ENCODE data around the gene NAT9.

The NAT9 gene

DNA sequence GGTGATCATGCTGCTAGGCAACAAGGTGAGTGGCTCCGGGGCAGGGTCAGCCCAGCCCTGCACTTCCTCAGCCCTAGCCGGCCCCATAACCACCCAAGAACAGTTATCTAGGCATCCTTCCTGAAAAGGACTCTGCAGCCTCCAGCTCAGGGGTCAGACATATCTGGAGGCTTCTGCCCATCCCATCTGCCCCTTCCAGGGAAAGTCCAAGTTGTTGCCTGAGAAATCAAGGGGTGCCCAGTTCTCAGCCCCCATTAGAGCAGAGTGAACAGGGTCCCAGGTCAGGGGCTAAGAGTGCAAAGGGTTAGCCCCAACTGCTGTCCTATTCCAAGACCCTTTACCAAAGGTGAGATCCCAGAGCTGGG lies 31.8 kb downstream of the NAT9 start:
- no peak for DNase-seq

DNA sequence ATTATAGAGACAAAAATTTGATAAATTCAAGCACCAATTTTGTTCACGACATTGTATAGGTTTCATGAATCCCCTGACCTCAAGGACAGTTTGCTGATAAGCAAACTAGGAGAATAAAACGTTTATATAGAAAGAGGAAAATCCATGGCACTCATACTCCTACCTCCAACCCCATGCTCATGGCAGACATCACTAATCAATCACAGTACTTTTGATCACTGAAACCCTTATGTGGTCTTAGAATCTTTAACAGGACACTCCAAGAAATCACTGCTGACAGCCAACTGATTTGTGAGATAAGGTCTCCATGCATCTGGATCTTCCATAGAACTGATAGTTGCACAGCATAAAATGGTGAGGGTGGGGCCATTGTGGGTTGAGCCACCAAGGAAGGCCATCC lies 32.4 kb downstream of the NAT9 start:
- no peak for DNase-seq

DNA sequence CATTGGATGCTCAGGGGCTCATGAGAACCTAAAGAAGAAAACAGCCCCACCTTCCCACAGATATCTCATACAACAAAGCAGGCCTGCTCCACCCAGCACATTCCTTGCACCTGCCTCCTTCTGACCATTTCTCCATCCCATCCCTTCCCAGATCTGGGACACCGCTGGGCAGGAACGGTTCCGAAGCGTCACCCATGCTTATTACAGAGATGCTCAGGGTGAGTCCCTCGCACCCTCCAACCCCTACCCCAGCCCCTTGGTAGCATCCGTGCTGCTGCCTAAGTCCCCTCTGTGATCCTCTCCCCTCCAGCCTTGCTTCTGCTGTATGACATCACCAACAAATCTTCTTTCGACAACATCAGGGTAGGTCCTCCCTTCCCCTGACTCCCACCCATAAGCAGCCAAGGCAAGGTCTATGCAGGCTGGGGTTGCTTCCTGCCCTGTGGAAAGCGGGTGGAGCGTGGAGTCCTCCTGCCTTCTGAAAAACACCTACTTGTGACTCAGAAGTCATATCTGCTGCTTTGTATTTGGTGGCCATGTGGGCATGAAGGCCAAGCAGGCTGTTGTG lies 33.1 kb downstream of the NAT9 start:
- no peak for DNase-seq

DNA sequence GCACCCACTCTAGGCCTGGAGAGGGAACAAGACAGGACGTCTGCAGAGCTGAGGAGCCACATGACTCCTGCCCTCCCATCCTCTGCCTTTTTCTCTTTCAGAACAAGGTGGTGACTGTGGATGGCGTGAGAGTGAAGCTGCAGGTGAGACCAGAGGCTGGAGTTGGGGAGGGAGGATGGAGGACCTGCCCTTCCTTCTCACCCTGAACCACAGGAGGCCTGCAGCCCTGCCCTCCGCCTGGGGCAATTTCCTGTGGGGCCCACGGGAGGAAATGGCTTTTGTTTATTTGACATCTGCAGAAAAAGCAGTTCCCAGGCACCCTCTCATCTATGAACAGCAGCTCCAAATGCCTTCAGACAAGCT lies 34.0 kb downstream of the NAT9 start:
- no peak for DNase-seq

DNA sequence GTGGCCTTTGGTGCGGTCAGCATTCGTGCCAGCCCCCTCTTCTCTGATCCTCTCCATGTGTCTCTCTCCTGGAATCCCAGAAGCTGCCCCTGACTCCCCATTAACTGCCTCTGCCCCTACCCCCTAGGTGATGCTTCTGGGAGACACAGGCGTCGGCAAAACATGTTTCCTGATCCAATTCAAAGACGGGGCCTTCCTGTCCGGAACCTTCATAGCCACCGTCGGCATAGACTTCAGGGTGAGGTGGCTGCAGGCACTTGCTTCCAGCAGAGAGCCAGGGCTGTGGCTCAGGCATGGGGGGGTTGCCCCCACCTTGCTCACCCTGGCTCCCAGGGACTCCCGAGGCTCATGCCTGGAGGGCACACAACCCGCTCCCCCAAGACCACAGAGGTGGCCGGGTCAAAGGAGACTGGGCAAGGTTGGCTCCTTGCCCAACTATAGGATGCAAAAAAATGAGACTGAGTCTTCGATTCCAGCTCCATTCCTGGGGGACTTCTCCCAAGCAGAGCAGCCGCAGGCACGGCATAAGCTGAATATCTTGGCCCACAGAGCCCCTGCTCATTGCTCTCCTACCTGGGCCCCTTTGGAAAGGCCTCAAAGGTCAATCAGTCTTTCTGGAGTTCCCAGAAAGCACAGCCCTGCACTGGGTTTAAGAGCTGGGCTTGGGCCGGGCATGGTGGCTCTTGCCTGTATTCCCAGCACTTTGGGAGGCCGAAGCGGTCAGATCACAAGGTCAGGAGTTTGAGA lies 35.3 kb downstream of the NAT9 start:
- no peak for DNase-seq

DNA sequence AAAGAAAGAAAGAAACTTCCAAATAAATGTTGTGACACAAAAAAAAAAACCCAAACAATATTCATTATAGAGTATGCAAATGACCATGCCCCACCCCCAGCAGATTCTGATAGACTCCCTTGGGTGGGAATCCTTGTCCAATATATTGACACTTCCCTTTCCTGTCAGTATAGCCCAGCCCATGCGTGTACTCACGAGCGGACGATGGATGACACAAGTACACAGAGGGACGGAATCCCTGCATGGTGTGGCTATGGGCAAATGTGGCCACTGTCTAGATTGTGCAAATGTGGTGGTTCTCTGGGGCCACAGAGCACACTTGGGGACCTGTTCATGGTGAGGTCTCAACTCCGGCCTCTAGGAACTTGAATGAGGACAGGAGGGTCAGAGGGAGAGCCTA lies 36.0 kb downstream of the NAT9 start:
- DNase-seq = no peak

DNA sequence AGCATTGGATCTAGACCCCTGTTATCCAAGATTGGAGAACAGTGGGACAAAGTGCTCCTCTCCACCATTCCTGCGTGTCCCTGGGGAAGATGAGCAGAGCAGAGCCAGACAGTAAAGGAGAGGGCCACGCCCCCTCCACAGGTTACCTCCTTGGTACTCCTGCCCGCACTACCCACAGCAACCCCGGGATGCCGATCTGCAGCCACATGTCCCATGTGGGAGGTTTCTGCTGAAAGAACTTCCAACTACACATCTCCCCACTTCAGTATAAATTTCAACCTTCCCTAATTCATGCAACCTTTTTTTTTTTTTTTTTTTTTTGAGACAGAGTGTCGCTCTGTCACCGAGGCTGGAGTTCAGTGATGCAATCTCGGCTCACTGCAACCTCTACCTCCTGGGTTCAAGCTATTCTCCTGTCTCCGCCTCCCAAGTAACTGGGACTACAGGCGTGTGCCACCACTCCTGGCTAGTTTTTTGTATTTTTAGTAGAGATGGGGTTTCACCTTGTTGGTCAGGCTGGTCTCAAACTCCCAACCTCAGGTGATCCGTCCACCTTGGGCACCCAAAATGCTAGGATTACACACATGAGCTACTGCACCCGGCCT lies 36.8 kb downstream of the NAT9 start:
- DNase-seq = no peak

DNA sequence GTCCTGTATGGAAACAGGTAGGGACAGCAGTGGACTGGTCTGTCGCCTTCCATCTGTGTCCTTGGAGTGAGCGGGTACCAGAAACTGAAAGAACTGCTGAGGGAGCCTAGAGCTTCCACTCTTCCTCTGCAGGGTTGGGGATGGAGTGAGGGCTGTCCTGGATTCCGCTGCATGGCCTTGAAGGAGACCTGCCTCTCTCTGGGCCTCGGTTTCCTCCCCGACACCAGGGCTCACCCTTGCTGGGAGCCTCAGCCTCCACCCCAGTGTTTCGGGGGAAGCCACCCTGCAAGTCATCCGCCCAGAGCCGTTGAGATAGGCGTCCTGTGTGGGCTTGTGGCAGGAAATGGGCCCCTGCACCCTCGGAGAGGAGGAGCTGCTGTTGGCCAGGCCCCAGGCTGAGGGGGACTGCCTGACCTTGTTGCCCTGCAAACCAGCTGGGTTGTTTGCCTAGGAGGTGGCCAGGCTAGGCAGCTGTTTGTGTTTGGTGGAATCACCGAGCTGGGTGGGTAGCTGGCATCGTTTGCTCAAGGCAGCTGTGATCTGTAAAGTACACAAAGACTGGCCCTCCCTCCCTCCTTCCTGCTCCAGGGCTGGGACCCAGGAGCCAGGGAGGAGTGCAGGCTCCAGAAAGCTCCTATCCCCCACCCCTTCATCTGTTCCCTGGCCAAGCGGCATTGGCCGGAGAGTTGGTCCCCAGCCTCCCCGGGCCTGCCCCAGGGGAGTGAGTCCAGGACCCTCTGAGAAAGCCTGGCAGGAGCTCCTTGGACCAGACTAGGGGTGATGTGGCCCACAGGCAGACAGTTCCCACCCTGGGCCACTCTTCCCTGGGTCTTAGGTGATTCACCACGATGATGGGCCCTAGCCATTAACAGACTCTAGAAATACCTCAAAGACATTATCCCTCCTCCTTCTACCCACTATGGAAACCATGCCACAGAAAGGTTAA lies 37.8 kb downstream of the NAT9 start:
- DNase-seq = no peak

DNA sequence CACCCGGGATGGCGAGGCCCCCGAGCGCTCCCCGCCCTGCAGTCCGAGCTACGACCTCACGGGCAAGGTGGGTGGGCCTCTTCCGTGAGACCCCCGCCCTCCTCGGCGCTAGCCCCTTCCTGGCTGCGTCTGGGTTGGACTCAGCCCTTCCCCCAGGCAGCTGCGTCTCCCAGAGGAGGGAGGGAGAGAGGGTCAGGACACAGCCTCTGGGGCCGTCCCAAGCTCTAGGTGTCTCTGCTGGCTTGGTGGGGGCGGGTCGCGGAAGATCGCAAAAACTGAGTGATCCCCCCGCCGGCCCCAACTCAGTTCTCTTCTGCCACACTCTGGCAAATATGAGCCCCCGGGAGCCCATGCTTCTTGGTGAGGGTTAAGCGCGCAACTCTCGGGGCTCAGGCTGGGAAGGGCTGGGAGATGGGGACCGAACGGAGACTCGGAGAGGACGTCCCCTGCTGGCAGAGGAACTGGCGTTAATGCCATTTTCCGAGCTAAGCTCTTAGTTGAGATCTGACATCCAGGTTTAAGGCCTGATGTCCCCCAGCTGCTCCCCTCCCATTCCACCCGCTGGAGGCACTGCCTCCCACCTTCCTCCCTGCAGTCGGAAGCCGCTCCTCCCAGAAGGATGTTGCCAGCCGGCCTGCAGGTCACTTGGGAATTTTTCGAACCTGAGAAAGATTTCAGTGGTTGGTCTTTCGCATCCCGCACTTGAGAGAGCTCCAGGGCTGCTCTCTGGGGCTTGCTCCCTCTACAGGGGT lies 38.7 kb downstream of the NAT9 start:
- DNase-seq = no peak

DNA sequence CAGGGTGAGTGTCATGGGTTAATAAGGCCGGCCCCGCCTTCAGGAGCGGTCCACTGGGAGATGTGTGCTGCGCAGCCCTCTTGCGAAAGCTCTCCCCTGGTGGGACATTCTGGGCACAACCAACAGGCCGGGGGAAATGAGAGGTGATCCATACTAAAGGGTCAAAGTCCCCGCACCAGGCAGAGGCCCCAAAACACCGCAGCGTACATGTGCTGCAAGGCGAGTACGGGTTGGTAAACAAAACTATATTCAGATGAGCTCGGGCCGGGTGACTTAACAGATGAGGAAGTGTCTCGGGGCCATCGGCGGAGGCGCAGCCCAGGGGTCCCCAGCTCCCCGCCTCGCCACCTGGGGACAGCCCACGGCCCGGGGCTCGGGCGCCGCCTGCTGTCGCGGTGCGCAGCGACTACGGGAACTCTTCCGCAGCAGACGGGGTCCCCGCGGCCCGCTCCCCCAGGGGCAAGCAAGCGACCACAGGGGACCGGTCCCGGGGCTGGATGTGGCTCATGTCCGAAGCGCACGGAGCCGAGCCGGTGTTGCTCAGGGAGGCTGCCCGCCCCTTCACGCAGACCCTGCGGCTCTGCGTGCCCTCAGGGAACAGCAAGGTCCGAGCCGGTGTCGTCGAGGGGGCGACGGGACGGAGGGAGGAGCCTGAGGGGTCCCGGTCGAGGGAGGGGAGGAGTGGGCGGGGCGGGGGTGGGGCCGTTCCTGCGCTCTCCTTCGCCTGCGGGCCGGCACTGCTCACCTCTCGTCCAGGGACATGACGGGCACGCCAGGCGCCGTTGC lies 39.4 kb downstream of the NAT9 start, which contains the start of gene RAB37:
Gene RAB37, plus strand, starts transcription at position 744 of the 786 bp plus-strand sequence. Its CDS starts 17 bp downstream, at position 761.
- DNase-seq = no peak

DNA sequence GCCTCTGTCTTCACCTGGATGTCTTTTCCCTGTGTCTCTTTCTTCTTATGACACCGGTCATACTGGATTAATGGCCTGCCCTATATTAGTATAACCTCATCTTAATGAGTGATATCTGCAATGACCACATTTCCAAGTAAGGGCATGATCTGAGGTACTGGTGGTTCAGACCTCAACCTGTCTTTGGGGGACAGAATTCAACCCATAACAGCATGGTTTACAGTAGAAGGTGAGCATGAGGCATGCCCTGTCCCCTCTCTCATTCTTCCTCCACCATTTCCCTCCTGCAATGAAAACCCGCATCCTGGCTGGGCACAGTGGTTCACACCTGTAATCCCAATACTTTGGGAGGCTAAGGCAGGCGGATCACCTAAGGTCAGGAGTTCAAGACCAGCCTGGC lies 41.9 kb downstream of the NAT9 start:
- no peak for DNase-seq

DNA sequence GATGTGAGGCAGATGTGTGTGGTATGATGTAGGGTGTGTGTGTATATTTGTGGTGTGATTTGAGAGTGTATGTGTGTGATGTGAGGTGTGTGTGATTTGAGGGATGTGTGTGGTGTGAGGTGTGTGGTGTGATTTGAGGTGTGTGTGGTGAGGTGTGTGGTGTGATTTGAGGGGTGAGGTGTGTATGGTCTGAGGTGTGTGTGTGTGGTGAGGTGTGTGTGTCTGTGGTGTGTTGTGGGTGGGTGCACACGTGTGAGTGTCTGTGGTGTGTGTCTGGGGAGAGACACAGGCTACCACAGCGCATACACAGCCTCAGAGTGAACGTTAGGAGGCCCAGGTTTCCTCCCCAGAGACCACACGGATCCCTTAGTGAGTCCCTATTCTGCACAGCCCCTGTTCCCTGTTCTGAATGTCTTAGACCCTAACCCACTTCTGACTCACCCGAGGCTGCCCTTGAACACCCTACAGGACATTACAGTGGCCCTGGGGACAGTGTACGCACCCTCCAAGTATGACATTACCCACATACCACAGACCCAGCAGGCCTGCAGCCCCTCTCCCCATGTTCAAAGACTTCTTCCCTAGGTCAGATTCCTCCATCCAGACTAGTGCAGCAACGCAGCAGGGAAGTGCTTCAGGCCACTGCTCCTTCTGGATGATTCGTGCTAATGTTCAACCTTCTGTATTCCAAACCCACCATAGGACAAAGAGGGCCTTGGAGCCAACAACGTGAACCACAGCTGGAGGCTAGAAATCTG lies 42.6 kb downstream of the NAT9 start:
- no peak for DNase-seq

DNA sequence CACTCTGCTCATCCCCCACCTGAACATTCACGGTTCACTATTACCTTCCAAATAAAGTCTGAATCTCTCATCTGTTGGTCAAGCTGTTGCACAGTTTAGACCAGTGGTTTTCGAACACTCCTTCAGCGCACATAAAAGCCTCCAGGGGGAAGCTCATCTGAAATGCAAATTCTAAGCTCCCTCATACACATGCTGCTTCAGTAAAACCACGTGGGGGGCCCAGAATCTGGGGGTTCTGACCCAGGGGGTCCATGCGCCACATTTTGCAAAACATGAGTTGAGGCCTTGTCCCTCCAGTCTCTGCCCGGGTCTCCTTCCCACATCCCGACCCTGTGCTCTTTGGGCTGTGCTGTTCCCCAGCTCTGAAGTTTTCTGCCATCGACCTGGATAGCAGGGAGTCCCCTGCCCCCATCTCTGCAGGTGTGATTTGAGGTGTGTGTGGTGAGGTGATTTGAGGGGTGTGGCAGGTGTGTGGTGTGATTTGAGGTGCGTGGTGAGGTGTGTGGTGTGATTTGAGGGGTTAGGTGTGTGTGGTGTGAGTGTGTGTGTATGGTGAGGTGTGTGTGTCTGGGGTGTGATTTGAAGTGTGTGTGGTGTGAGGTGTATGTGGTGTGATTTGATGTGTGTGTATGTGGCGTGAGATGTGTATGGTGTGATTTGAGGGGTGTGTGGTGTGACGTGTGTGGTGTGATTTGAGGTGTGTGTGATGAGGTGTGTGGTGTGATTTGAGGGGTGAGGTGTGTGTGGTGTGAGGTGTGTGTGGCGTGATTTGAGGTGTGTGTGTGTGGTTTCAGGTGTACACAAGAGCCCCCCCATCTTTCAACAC lies 43.9 kb downstream of the NAT9 start:
- no peak for DNase-seq

DNA sequence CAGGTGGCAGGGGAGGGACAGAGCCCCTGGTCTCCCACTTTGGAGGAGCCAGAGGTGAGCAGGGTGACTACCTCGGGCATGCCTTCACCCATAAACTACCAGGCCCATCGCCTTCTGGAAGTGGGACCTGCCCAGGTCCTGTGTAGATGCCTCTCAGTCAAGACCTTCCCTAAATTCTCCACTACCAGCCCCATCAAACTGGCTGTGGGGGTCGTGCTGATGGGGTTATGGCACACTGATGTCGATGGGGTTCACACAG lies 44.9 kb downstream of the NAT9 start:
- no peak for DNase-seq

DNA sequence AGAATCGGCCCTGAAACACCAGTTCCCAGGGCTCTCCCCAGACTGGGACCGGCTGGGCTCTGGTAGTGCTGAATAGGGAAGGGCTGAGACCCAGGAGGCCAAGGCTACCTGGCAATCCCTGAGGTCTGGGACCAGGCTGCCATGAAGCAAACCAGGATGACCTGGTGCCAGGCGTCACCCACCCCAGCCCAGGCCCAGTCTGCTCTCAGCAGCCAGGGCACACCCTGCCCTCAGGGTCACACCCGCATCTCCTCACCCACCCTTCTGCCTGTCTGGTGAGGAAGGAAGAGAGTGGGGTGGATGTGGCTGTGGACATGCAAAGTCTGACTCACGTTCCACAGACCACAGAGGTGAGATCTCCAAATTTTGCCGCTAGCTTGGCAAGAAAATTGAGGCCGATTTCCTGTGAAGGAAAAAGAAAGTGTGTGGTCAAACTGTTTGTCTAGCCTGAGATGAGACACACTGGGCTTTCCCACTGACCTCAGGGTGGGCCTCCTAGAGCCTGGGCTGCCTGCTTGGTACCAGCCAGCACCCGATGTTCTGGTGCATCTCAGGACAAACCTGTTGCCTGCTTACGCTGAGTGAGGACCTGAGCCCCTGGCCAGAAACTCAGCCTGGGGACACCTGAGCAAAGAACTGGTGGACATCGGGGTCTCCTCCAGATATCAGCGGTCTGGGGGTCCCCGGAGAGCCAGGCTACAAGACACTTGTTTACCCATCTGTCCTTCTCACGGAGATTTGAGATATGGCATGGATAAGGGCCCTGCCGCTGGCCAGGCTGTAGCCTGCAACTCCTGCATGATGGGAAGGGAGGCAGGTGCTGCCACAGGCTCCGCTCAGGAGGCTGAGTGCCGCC lies 45.4 kb downstream of the NAT9 start:
- no peak for DNase-seq

DNA sequence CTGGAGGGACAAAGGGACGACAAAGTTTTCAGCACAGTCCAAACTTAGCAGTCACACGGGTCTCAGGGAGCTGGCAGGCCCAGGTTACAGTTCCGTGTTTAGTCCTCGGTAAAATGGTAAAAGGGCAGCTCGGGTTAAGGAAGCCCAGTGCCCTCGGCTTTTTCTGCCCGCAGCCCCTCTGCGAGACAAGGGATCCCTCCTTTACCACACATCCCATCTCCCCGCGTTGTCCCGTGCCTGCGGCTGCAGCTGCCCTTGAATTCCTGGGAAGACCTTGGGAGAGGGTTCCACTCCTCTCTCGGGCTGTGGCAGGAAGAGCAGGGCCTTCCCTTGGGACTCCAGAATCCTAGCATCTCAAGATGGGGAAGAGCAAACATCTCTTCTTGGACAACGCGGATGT lies 46.3 kb downstream of the NAT9 start:
- no peak for DNase-seq

DNA sequence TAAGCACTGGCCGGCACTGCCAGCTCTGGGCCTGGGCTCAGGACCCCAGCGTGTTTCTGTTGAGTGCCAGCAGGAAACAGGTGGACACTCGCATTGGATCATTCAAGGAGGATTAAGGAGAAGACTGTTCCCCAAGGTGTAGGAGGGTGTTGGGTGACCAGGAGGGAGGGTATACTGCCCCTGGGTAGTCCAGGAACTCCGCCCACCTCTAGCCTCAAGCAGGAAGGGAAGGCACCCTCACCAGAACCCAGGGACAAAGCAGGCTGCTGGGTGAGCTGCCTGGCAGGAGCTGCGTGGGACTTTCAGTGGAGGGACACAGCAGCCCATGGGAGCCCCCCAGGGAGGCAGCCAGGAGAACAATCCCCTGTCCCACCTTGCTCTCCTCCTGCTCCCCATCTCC lies 46.8 kb downstream of the NAT9 start:
- DNase-seq = no peak

DNA sequence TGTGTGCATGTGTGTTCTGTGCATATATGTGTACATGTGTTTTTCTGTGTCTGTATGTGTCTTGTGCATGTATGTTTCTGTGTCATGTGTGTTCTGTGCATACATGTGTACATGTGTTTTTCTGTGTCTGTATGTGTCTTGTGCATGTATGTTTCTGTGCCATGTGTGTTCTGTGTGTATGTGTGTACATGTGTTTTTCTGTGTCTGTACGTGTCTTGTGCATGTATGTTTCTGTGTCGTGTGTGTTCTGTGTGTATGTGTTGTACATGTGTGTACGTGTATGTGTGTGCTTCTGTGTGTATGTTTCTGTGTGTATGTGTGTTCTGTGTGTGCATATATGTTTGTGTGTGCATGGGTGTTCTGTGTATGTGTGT lies 47.5 kb downstream of the NAT9 start:
- DNase-seq = no peak

DNA sequence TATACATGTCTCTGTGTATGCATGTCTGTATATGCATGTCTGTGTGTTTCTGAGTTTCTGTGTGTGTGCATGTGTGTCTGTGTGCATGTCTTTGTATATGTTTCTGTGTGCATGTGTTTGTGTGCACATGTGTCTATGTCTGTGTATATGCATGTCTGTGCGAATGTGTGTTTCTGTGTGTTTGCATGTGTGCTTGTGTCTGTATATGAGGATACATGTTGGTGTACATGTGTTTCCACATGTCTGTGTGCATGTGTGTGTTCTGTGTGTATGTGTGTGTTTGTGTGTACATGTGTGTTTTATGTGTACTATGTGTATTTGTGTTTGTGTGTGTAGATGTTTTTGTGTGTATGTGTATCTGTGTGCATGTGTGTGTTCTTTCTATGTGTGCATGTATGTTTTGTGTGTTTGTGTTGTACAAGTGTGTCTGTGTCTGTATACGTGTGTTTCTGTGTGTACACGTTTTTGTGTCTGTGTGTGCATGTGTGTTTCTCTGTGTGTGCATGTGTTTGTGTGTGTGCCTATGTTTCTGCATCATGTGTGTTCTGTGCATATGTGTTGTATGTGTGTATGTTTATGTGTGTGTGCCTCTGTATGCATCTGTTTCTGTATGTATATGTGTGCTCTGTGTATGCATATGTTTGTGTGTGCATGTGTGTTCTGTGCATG lies 48.0 kb downstream of the NAT9 start:
- no peak for DNase-seq
